HepG2 (cell line): ENCODE results near the gene SETD5. TPM values are rescaled to one million over a fixed set of nuclear protein-coding genes. Genes with fewer than 3 reads are reported as not detected.

Source experiments
- ATAC-seq: fragments of 200-7000 bp; cut with Tn5 transposase; 3 replicates; pipeline ENCODE4 v1.9.1; 2020; ENCODE audit warnings: mild to moderate bottlenecking, moderate library complexity
- BruUV-seq: library from RNA; stranded (reverse); fragments of 400-500 nt; replicated peaks from 2 replicates; lab custom pipeline; 2021; lab: Mats Ljungman, UMichigan
- CTCF ChIA-PET: fragments of 300-600 bp; formaldehyde crosslinking; extraction: SDS; loops from one replicate; lab custom pipeline; 2021; ENCODE audit warnings: low total read pairs, inconsistent platforms, low intra/inter-chr PET ratio; lab: Yijun Ruan, JAX
- POLR2A ChIA-PET: fragments of 350-600 bp; sonication (Branson Sonifier 250); formaldehyde crosslinking; loops from one replicate; lab custom pipeline; 2020; ENCODE audit warnings: antibody characterized with exemption, inconsistent platforms; lab: Yijun Ruan, JAX
- DNase-seq: peaks from one replicate; pipeline ENCODE4 v3.0.0-alpha.2; 2015; ENCODE audit warnings: low spot score
- FAIRE-seq: peaks from 3 replicates; lab custom pipeline; 2011; peaks lifted over from hg19 to GRCh38; lab: Jason Lieb, UNC
- H2AFZ ChIP-seq: one replicate; pipeline ENCODE4 v1.6.1; 2011; ENCODE audit warnings: low read length, inconsistent platforms
- H3K27ac ChIP-seq: fragments of 300-600 bp; 3 replicates; pipeline ENCODE4 v1.8.0; 2011; ENCODE audit warnings: mixed run types, mild to moderate bottlenecking, mixed read lengths, low read length, inconsistent platforms; ENCODE audit not compliant: insufficient read depth; ENCODE audit errors: extremely low read length
- H3K27me3 ChIP-seq, 2 experiments: fragments of 200-600 bp in 1 of 2; 2 replicates in 1 of 2; 3 replicates in 1 of 2; pipeline versions ENCODE4 v1.6.0 to v1.8.0; 2011; ENCODE audit warnings: low read length in 2 of 2, mild to moderate bottlenecking in 2 of 2, moderate library complexity in 2 of 2, inconsistent platforms in 1 of 2; ENCODE audit not compliant: insufficient read depth in 2 of 2, control insufficient read depth in 1 of 2
- H3K36me3 ChIP-seq, 2 experiments: fragments of 200-600 bp in 1 of 2; replicated peaks in 1 of 2; 2 replicates in 1 of 2; 3 replicates in 1 of 2; pipeline versions ENCODE4 v1.5.1 to v1.8.0; 2011; ENCODE audit warnings: low read length in 2 of 2, inconsistent platforms in 1 of 2; ENCODE audit not compliant: insufficient read depth in 2 of 2, control insufficient read depth in 1 of 2
- H3K4me1 ChIP-seq: 2 replicates; pipeline ENCODE4 v1.5.1; 2012; ENCODE audit warnings: low read length, inconsistent platforms; ENCODE audit not compliant: insufficient read depth
- H3K4me2 ChIP-seq: 2 replicates; pipeline ENCODE4 v1.6.0; 2011; ENCODE audit warnings: low read depth, low read length, inconsistent platforms
- H3K4me3 ChIP-seq, 3 experiments: fragments of 200-600 bp in 1 of 3; sonication (generic), shearing (Covaris generic) in 1 of 3; replicated peaks in 1 of 3; 2 replicates each; pipeline ENCODE4 v1.5.1; 2011 to 2016; ENCODE audit warnings: low read length in 3 of 3, inconsistent platforms in 2 of 3, low read depth in 2 of 3, mild to moderate bottlenecking in 2 of 3, control low read depth in 1 of 3, mixed read lengths in 1 of 3; ENCODE audit not compliant: insufficient read depth in 1 of 3
- H3K79me2 ChIP-seq: one replicate; pipeline ENCODE4 v1.6.1; 2011; ENCODE audit warnings: low read length, inconsistent platforms; ENCODE audit not compliant: insufficient read depth
- H3K9ac ChIP-seq: 2 replicates; pipeline ENCODE4 v1.6.0; 2011; ENCODE audit warnings: mild to moderate bottlenecking, low read depth, low read length, inconsistent platforms; ENCODE audit not compliant: insufficient read depth
- H3K9me3 ChIP-seq: 2 replicates; pipeline ENCODE4 v1.5.1; 2012; ENCODE audit warnings: mild to moderate bottlenecking, low read length
- H4K20me1 ChIP-seq: 2 replicates; pipeline ENCODE4 v1.6.0; 2011; ENCODE audit warnings: inconsistent platforms, mild to moderate bottlenecking, low read length, moderate library complexity; ENCODE audit not compliant: insufficient read depth
- FOXC1 ChIP-seq: sonication (generic); formaldehyde crosslinking; IDR thresholded peaks from 2 replicates; pipeline ENCODE4 v1.8.0; 2022; ENCODE audit warnings: mild to moderate bottlenecking, missing genetic modification reagents, borderline replicate concordance
- MLLT10 ChIP-seq: sonication (generic); formaldehyde crosslinking; IDR thresholded peaks from 2 replicates; pipeline ENCODE4 v1.4.0; 2020; ENCODE audit warnings: missing genetic modification reagents
- MNT ChIP-seq: fragments of 450-650 bp; IDR thresholded peaks from 2 replicates; pipeline ENCODE4 v1.6.1; 2016
- POLR2AphosphoS5 ChIP-seq: IDR thresholded peaks from 2 replicates; pipeline ENCODE4 v1.6.1; 2012; ENCODE audit warnings: low read depth, low read length
- RBFOX2 ChIP-seq: fragments of 200-400 bp; formaldehyde crosslinking; IDR thresholded peaks from 2 replicates; pipeline ENCODE4 v1.6.1; 2017; ENCODE audit warnings: low read depth, mild to moderate bottlenecking, low read length
- ZC3H13 ChIP-seq: sonication (generic); formaldehyde crosslinking; IDR thresholded peaks from 2 replicates; pipeline ENCODE4 v1.8.1; 2023; ENCODE audit warnings: mild to moderate bottlenecking, missing genetic modification reagents, moderate library complexity
- ZNF333 ChIP-seq: sonication (generic); formaldehyde crosslinking; IDR thresholded peaks from 2 replicates; pipeline ENCODE4 v1.4.0; 2020; ENCODE audit warnings: mild to moderate bottlenecking, missing genetic modification reagents, borderline replicate concordance
- ZNF775 ChIP-seq: sonication (generic); formaldehyde crosslinking; IDR thresholded peaks from 2 replicates; pipeline ENCODE4 v1.4.0; 2020; ENCODE audit warnings: missing genetic modification reagents, mild to moderate bottlenecking, moderate library complexity, borderline replicate concordance
- WGBS: methylation state at CpG from one replicate; pipeline ENCODE4 v1.1.6; 2017; ENCODE audit warnings: low lambda C conversion rate; 5-methylcytosine and 5-hydroxymethylcytosine counted together
- in situ Hi-C: cut with HindIII; loops from 2 replicates; pipeline ENCODE4 v1.10.0; 2017; ENCODE audit warnings: low pct_unique_long_range_greater_than_20kb; ENCODE audit not compliant: extremely low pct_ligation_motif_present
- intact Hi-C: fragments of 100-400 bp; cut with micrococcal nuclease; formaldehyde crosslinking; loops from one replicate; pipeline ENCODE4 v1.10.0; 2022; ENCODE audit not compliant: unreplicated experiment
- polyA plus RNA-seq, 8 experiments: library from polyadenylated mRNA; depleted of rRNA in 3 of 8; stranded (reverse) in 7 of 8; unstranded in 1 of 8; fragments of >200 nt; fragmentation: Illumina TruSeq in 4 of 8; extraction: Trizol in 4 of 8; gene quantifications; 2 replicates each; pipeline versions ENCODE4 v1.2.1 to v1.2.3, GENCODE V29; 2011 to 2016; ENCODE audit warnings: low read depth in 4 of 8, missing spikeins in 1 of 8, mixed read lengths in 1 of 8; ENCODE audit not compliant: insufficient read depth in 1 of 8
- total RNA-seq, 5 experiments: library from RNA; depleted of rRNA; stranded (reverse); fragments of >200 nt; fragmentation: Illumina TruSeq; extraction: Trizol; gene quantifications; 2 replicates each; pipeline ENCODE4 v1.2.3, GENCODE V29; 2016; ENCODE audit warnings: low read depth in 1 of 5
- TF ChIP-seq, protein P1 (sequence below): sonication (generic); formaldehyde crosslinking; IDR thresholded peaks from 2 replicates; pipeline ENCODE4 v1.5.0; 2020; ENCODE audit warnings: mild to moderate bottlenecking, missing genetic modification reagents
- TF ChIP-seq, protein P2 (sequence below): sonication (generic); formaldehyde crosslinking; conservative IDR thresholded peaks from 2 replicates; pipeline ENCODE4 v1.8.0; 2022; ENCODE audit warnings: mild to moderate bottlenecking, moderate library complexity, missing genetic modification reagents

Gene SETD5
- total and polyA plus RNA-seq, 2 of the 13 experiments (the other 11 are each of a cell fraction or from before 2014, with no cell fraction given) = 46.8 to 95.8 TPM

- CTCF ChIA-PET = no interaction called here
- Histone ChIP-seq H3K27ac (no peak overlapping the region), H3K9me3 (no peaks in the 10 kb centered on the region), H2AFZ (no peak overlapping the region), H3K4me2 (no peak overlapping the region), H3K4me1 (peaks cover 9% of the 10 kb centered on the region), H3K9ac (no peak overlapping the region), H3K4me3 (no peak overlapping the region), H3K27me3 (no peaks in the 10 kb centered on the region), H3K36me3 (peaks cover 6 to 66% of the 10 kb centered on the region in 2 experiments; a peak in 4 of 5 replicates), H4K20me1 (no peaks in the 10 kb centered on the region; the same call in 1 of the 2 replicates)
- ATAC-seq (no peak), DNase-seq (no peak)
- POLR2A ChIA-PET = no interaction called here
- in situ Hi-C loops = no loop called here
- TF ChIP-seq RBFOX2 = peak; percentile 37; the same call in 1 of the 2 replicates
- TF ChIP-seq MNT = no peak
- TF ChIP-seq, all 625 proteins: peak for 1
- intact Hi-C loops = no loop called here
- H3K79me2 ChIP-seq = peaks cover 9% of the 10 kb centered on the region
- no TSS peak for BruUV-seq
- FAIRE-seq = no peak
- 100% methylated on average over 1 of the region's 1 CpG for WGBS
Observed at GRCh38 chr3:9369508-9369907, 27.9 kb upstream of the SETD5 start.

DNA sequence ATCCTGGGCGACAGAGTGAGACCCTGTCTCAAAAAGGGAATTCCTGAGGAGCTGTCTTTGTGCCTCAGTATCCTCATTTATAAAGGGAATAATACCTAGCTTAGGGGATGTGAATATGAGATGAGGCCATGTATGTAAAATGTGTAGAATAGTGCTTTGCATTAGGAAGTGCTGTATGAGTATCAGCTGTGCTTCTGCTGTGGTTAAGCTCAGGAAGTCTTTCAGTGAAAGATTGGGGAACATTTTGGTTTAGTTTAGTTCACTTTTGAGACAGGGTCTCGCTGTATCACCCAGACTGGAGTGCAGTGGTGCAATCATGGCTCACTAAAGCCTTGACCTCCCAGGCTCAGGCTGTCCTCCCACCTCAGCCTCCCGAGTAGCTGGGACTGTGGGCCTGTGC, 23.9 kb upstream of the SETD5 start:
- H2AFZ ChIP-seq = no peak overlapping the region
- ATAC-seq = no peak
- DNase-seq = no peak
- H3K27me3 ChIP-seq = no peaks in the 10 kb centered on the region
- intact Hi-C loops = no loop called here
- 100% methylated on average over 2 of the region's 3 CpGs for WGBS
- H3K4me1 ChIP-seq = no peaks in the 10 kb centered on the region
- H4K20me1 ChIP-seq = no peaks in the 10 kb centered on the region; the same call in 1 of the 2 replicates
- in situ Hi-C loops = no loop called here
- no peak for FAIRE-seq
- POLR2A ChIA-PET = interaction anchor here (3.5 kb wide), 1 partner anchor 11 kb away, joined by 17 read pairs; the partner anchor contains the start of gene THUMPD3
- peaks cover 4% of the 10 kb centered on the region for H3K79me2 ChIP-seq
- CTCF ChIA-PET = no interaction called here
- H3K9ac ChIP-seq = no peak overlapping the region
- peaks cover 11 to 75% of the 10 kb centered on the region in 2 experiments for H3K36me3 ChIP-seq
- TF ChIP-seq ZC3H13 (CRISPR knock-in tag) (no peak), ZNF775 (no peak), POLR2AphosphoS5 (no peak), ZNF333 (CRISPR knock-in tag) (no peak), MLLT10 (CRISPR knock-in tag) (no peak), FOXC1 (no peak)
- TF ChIP-seq, protein P1, sequence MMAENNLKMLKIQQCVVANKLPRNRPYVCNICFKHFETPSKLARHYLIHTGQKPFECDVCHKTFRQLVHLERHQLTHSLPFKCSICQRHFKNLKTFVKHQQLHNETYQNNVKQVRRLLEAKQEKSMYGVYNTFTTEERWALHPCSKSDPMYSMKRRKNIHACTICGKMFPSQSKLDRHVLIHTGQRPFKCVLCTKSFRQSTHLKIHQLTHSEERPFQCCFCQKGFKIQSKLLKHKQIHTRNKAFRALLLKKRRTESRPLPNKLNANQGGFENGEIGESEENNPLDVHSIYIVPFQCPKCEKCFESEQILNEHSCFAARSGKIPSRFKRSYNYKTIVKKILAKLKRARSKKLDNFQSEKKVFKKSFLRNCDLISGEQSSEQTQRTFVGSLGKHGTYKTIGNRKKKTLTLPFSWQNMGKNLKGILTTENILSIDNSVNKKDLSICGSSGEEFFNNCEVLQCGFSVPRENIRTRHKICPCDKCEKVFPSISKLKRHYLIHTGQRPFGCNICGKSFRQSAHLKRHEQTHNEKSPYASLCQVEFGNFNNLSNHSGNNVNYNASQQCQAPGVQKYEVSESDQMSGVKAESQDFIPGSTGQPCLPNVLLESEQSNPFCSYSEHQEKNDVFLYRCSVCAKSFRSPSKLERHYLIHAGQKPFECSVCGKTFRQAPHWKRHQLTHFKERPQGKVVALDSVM (CRISPR knock-in tag) = peak; percentile 44; the same call in 1 of the 2 replicates
- TF ChIP-seq, protein P2, sequence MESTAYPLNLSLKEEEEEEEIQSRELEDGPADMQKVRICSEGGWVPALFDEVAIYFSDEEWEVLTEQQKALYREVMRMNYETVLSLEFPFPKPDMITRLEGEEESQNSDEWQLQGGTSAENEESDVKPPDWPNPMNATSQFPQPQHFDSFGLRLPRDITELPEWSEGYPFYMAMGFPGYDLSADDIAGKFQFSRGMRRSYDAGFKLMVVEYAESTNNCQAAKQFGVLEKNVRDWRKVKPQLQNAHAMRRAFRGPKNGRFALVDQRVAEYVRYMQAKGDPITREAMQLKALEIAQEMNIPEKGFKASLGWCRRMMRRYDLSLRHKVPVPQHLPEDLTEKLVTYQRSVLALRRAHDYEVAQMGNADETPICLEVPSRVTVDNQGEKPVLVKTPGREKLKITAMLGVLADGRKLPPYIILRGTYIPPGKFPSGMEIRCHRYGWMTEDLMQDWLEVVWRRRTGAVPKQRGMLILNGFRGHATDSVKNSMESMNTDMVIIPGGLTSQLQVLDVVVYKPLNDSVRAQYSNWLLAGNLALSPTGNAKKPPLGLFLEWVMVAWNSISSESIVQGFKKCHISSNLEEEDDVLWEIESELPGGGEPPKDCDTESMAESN (CRISPR knock-in tag) = no peak
- no TSS peak for BruUV-seq
- H3K4me3 ChIP-seq = no peak overlapping the region
- H3K9me3 ChIP-seq = no peaks in the 10 kb centered on the region
- no peak overlapping the region for H3K4me2 ChIP-seq
- no peak overlapping the region for H3K27ac ChIP-seq
